CD4-positive, alpha-beta T cell treated with Interleukin-2 at 100 ng/mL for 4 hours (primary cell): ENCODE results near the gene RFX8.
"Not testable (repeated sequence)": the region's sequence is repeated elsewhere in the genome, so short reads cannot be mapped to it uniquely, and the experiment has no call there.

Experiments used
- DNase-seq: peaks from one replicate; pipeline ENCODE4 v3.0.0-alpha.2; 2020; ENCODE audit warnings: low spot score

RFX8 gene

DNA sequence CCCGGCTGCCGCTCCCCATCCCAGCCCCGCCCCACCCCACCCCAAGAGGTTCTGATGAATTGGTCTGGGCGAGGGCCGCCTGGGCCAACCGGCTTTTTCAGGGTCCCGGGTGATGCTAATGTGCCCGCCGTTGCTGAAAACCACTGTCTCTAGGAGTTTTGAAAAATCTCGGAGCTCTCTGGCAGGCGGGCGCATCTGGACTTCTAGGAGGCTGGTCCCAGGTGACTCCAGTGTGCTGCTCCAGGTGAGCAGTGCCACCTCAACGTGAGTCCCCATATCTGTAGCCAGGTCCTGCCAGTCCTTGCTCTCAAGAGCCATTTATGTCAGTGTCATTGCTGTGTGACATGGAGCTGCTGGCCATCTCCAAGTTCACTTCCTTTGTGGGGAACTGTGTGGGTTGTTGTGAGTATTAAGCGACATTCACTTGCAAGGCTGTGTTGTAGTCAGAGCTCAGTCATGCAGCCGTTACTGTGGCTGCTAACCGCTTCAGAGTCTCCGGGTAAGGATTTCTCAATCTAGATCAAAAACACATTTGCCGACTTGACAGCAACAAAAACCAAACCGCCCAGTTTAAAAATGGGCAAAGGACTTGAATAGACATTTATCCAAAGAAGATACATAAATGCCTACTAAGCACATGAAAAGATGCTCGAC is at the start of gene RFX8:
TSS of gene RFX8 (minus strand) at position 382 of the 654 bp plus-strand sequence. CDS start 8,264 bp downstream, outside the sequence.
- peak; percentile 62 for DNase-seq

DNA sequence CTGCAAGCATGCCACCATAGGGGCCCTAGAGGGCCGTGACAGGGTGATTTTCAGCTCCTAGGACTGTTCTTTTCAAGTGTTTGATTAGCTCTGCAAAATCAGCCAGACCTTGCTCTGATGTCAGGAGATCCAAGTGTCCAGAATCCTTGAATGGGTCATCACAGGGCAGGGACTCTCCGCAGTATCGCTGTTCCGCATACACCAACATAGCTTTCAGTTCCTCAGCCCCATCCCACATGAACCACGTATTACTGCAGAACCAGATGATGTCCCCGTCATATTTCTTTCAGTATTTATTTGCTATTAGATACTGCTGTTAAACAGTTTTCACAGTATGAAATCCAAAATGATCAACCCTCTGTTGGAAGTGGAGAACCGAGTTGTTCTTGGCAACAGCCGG is 46.6 kb upstream of the RFX8 start:
- DNase-seq = no peak

DNA sequence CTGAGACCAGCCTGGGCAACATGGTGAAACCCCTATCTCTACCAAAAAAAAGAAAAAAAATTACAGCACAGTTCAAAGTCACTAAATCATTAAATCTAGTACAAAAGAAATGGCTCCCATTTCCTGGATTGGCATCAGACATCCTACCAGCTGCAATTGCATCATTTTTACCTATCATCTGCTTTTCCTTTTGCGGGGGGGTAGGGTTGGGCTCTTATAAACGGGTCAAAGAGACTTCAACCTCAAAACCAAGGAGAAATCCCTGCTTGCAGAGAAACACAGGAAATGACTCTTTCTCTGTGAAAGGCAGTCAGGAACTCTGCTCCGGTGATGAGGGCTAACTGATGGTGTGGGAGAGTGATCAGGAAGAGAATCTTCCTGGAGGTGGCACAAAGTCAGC is 45.3 kb upstream of the RFX8 start:
- DNase-seq = no peak

DNA sequence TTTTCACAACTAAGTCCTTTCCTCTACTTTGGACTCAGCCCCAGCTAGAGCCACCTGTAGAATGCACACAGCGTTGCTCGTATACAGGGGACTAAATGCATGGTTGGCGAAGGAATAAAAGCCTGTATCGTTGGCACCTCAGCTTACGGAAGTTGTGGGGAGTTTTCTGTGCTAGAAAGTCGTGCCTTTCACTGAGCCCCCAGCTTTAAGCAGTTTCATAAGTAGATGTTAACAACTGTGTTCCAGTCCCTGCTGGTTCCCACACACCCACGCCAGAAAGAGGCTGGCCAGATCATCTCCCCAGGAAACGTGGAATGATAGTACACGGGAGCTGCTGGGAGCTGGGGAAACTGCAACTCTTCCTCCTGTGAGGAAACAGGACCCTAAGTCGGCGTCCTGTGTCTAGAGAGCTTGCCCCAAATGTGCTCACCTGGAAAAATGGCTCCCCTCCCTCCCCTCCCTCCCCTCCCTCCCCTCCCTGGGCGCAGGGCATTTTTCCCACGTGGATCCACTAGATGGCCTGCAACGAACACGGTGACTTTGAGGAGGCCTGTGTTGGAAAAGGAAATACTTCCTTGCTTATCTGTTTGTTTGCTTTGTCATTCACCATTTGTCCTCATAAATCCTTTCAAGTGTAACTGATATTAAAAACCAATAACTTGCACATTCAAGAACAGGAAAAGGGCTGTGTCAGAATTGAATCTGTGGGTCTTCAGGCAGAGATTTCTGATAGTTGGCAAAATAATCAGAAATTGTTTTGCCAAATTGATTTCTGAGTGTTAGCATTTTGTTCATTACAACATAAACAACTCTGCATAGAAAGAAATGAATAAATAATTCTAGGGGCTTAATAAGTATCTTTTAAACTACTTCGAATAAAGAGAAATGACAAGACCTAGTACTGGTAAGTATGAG is 43.9 kb upstream of the RFX8 start:
- no peak for DNase-seq

DNA sequence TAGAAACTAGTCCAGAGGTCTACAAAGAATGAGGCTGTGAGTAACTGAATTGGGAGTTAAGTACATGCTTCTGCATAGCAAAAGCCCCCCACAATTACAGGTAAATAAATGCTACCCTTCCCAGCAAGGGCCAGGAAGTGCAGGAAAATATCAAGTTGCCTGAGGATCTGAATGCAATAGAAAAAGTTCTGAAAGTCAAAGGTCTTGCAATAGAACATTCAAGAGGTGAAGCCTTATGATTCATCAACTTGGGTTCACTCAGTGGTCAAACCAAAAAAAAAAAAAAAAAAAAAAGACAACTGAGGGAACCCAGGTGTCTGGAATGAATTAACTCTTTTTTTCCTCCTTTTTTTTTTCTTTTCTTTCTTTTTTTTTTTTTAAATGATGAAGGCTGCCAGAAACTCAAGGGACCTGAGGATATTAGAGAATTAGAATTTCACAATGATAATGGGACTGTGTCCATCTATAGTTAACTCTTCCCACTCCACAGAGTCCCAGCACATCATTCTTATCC is 42.9 kb upstream of the RFX8 start:
- DNase-seq = no peak

DNA sequence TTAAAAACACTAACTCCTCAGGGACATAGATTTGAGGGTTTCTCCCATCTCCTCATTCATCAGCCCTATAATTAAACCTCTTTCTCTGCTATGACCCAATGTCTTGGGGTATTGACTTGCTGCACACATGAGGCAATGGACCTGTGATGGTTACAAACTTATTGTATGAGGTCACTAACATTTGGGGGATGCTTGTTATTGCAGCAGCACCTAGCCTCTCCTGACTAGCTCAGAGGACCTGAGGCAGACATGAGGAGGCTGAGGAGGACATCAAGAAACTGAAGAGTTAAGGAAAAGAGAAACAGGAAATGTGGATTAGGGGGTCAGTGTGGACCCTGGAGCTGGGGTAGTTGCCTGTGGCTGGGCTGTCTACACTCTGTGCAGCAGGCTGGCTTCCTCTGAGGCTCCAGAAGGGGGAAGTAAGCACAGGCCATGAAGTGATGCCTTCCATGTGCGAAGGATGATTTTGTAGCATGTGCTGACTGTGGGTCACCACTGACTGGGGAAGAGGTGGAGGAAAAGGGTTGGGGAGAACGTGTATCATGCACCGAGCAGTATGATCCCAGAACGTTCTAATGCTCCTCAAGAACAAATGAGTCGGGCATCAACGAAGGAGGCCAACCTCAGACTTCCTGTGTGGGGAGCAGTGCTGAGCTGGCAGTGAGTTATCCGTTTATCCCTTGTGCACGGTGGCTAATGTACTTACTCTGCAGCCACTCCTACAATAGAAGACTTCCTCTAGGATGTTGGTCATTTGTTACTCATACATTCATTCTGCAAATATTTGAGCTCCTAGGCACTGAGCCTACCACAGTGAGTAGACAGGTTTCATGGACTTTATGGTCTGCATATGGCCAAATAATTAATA is 42.1 kb upstream of the RFX8 start:
- peak; percentile 3 for DNase-seq

DNA sequence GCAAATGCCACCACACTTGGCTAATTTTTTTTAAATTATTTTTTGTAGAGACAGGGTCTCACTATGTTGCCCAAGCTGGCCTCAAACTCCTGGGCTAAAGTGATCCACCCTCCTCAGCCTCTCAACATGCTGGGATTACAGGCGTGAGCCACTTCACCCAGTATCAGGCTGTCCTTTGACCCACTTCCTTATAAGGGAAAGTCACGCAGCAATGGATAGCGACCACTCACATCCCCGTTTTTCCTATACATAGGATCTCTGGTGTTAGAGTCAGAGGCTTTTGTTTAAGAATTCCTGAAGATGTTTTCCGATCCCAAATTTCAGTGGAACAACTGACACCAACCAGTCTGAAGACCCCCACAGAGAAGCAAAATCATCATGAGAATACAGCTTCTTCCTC is 41.4 kb upstream of the RFX8 start:
- no peak for DNase-seq

DNA sequence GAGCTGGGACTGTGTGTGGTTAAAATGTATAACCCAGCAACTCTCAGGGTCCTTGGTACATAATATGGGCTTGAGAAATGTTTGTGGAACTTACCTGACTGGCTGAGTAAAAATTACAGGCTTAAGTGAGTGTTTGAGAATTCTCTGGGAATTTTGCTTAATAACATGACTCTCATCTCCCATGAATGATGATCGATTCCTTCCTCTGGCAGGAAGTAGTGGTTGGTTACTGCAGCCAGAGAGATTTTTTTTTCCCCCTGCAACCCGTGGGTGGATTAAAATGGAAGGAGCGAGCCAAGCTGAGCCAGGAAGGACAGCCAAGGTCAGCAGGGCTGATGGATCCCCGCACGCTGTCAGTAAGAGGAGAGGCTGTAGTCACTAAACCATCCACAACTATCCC is 40.6 kb upstream of the RFX8 start:
- DNase-seq = no peak

DNA sequence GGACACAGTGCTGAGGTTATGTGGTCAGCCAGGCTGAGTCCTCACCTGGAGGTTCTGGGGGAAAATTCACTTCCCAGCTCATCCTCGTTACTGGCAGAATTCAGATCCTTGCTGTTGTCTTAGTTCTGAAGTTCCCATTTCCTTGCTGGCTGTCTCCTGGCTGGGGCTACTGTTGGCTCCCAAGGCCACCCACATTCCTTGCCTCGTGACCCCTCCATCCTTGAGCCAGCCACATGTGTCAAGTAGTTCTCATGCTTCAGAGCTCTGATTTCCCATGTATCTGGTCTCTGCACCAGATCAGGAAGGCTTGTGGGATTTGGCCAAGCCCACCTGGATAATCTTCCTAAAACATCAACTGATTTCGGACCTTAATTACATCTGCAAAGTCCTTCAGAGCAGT is 38.1 kb upstream of the RFX8 start:
- DNase-seq = no peak

DNA sequence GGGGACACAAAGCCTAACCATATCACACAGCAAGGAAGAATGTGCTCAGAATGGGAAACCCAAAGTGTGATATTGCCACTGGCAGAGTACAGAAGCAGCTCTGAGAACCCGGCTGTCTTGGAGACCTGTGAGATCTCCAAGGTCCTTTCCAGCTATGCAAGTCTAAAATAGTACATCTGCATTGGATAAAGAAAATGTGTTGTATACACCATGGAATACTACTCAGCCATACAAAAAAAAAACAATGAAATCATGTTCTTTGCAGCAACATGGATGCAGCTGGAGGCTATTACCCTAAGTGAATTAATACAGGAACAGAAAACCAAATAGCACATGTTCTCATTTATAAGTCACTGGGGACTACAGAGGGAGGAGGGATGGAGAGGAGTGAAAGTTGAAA is 36.5 kb upstream of the RFX8 start:
- no peak for DNase-seq

DNA sequence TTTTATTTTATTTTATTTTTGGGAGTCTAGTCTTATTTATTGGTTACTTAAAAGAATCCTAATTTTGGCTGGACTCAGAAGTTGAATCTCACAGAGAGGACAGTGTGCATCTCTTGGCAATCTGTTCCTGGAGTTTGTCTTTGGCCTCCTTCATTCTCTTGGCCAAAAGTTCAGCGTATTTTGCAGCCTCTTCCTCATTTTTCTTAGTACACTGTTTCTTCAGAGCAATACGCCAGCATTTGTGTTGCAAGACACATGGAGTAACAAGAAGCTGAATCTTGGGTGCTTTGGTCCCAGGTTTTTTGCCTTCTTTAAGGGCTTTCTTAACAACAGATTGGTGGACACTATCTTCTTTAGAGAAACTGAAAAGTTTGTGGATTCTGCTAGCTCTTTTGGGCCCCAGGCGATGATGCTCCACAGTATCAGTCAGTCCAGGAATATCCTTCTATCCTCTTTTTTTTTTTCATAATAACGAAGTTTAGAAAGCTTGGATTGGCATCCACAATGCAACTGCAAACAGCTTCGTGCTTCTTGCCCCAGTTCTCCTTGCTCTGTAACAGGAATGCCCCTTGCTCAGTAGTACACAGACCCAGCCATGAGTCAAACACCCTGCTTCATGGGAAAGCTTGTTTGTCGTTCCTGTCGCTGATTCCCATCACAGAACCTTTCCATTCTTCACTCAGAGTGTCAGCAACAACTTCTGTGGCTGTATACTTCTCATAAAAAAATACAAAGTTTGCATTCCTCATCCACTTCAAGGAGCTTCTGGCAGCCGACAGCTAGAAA is 34.8 kb upstream of the RFX8 start:
- no peak for DNase-seq

DNA sequence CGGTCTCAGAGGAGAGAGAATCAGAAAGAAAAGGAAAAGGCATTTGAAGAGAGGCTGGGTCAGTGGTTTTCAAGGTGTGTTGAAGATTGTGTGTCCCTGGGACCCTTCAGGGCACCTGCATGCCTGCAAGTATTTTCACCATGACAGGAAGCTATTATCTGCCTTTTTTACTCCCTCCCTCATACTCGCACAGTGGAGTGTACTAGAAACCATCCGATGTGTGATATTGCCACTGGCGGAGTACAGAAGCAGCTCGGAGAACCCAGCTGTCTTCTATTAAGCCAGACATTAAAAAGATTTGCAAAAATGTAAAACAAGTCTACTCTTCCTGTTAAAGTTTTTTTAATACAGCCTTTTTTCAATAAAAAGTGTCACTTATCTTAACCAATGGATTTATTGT is 33.7 kb upstream of the RFX8 start:
- no peak for DNase-seq

DNA sequence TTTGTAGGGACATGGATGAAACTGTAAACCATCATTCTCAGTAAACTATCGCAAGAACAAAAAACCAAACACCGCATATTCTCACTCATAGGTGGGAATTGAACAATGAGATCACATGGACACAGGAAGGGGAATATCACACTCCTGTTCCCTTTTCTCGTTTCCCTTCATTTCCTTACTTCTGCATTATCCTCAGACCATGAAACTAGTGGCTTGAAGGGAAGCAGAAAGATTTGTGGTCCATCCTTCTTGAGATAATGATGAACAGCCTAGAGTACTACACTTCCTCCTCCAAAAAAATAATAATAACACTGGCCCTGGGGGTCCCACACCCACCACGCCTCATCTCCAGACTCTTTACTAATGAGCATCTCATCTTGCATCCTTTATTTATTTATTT is 30.4 kb upstream of the RFX8 start:
- not testable (repeated sequence) for DNase-seq

DNA sequence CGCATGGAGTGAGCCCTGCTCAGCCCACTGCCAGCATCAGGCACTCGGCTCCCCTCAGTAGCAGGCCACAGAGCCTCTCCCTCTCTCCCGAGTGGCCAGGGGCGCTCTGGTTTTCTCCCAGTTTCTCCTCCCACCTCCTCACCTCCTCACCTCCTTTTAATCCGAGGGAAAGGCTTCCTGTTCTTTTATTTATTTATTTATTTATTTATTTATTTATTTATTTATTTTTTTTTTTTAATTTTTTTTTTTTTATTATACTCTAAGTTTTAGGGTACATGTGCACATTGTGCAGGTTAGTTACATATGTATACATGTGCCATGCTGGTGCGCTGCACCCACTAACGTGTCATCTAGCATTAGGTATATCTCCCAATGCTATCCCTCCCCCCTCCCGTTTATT is 29.8 kb upstream of the RFX8 start:
- not testable (repeated sequence) for DNase-seq

DNA sequence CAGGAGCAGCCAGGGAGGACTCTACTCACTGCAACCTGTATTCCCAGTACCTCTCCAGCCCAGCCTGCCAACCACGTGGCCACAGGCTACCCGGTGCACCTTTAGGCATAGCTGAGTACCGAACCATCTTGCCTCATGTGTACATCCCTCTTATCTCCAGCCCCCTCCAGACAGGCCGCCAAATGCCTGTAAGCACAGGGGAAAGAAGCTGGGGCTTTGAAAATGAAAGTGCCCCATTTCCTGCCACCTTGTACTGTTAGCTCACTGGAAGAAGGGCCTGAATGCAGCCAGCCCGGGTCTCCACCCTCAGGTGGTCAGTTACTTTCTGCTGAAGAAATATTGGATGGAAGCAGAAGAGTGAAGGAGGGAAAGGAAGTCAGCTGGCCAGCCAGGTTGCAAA is 27.2 kb upstream of the RFX8 start:
- DNase-seq = no peak

DNA sequence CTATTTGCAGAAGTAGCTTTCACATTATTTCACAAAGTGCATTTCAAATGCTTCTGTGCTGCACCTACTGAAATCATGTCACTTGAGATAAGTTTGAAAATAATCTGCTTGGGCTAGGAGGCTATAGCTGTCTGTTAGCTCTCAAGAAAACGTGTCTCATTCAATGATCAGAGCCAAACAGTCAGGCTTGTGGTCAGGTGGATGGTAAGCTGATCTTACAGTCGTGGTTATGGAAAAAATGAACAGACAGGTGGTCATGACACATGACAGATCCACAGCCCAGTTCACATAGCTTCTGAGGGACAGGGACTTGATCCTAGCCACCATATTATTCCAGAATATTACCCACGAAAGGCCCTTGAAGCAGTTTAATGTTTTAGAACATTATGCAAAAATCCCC is 26.5 kb upstream of the RFX8 start:
- no peak for DNase-seq

DNA sequence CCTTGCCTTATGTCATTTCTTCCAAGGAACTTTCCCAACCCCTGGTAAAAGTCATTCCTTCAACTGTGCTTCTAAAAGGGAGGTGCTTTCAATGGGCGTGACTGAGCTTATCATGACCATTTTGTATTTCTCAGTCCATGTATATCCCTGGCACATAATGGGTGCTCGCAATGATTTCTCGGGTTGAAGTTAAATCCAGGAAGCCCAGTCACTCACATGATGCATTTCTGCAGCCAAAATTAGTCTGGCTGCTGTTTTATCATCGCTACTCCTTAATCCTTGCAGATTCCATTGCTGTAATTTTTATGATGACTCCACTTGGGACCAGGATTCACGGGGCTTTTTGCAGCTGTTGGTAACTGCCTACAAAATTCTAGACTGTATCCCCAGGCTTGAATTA is 25.9 kb upstream of the RFX8 start:
- no peak for DNase-seq

DNA sequence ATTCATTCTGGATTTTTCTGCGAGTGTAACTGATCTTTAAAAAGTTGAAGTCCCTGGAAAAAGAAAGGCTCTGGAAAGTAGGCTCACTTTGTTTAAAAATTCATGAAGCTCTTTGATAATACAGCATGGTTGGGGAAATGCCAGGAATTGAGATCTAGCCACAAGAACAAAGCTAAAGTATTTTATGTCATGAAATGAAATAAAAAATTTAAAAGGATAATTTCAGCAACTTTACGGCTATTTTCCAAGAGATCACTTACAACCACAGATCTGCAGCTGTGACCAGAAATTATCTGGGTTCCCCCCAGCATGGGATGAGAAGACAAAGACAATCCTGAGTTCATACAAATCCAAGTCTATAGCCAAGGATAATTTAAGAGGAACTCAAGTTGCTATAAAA is 25.3 kb upstream of the RFX8 start:
- DNase-seq = no peak

DNA sequence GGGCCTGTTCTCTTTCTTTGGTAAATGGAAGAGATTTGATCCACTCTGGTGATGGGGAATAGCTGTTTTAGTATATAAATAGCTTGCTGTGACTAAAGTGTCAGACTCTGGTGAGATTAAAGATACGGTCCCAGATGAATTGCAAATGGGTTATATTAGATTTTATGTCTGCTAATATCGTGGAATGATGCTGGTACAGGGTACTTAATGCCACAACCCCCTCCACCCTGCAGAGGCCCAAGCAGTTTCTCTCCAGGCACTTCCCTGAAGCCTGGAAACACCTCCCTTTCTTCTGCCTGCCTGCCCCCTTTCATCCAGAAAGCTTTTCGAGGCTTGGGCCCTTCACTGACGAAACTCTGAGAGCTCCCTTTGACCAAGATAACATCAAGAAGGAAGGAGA is 21.4 kb upstream of the RFX8 start:
- DNase-seq = no peak

DNA sequence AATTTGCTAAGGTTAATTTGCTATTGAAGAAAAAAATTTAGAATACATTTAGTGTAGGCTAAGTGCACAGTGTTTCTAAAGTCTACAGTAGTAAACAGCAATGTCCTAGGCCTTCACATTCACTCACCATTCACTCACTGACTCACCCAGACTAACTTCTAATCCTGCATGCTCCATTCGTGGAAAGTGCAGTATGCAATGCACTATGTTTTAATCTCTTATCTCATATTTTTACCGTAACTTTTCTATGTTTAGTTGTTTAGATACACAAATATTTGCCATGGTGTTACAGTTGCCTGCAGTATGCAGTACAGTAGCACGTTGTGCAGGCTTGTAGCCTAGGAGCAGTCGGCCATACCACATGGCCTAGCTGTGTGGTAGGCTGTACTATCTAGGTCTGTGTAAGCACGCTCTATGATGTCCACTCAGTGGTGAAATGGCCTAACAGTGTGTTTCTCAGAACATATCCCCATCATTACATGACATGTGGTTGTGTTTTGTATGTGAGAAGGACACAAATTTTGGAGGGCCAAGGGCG is 18.1 kb upstream of the RFX8 start:
- no peak for DNase-seq

DNA sequence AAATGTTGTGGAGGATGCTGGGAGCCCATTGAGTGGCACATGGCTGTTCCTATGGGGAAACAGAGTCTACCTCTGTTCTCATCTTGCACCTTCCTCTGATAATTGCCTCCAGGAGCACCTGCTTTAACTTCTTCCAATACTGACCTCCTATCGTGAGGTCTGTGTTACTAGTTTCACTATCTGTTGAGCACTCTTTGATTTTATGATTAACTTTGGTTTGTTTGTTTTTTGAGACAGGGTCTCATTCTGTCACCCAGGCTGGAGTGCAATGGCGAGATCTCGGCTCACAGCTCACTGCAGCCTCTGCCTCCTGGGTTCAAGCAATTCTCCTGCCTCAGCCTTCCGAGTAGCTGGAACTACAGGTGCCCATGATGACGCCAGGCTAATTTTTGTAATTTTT is 12.1 kb upstream of the RFX8 start:
- DNase-seq = no peak
